DMS114 treated with DMSO at 0.1 percent for 48 hours (cell line): Measurements from ENCODE around the gene BMAL1.

Source experiments
- DNase-seq: peaks from one replicate; lab custom pipeline; 2025; ENCODE audit not compliant: unreplicated experiment; lab: John Stamatoyannopoulos, UW

BMAL1 gene

GRCh38 chr11:13290221-13290980 is 12.8 kb downstream of the BMAL1 start:
- DNase-seq, result no peak

DNA sequence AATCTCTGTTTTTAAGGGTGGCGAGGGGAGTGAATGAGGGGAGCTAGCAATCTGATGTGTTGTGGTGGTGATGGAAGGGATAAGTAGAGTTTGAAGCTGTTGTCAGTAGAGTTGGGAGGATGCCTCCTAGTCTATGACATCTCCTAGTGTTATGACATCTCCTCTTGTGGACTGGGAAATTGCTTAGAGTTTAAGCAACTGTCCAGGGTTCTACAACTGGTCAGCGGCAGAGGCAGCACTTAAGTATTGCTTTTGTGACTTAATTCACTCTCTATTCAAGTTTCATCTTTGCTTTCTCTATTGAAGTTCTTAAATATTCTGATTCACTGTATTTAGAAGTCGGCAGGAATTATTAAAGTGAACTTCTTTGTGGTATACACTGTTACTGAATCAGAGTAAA is 13.8 kb downstream of the BMAL1 start:
- DNase-seq, result no peak

GRCh38 chr11:13291800-13292199 is 14.2 kb downstream of the BMAL1 start:
- no peak for DNase-seq

GRCh38 chr11:13292970-13293369 is 15.4 kb downstream of the BMAL1 start:
- DNase-seq, result no peak

- no peak for DNase-seq
Observed at GRCh38 chr11:13294178-13294577, 16.6 kb downstream of the BMAL1 start.

GRCh38 chr11:13294771-13295579 is 17.4 kb downstream of the BMAL1 start:
- no peak for DNase-seq

DNA sequence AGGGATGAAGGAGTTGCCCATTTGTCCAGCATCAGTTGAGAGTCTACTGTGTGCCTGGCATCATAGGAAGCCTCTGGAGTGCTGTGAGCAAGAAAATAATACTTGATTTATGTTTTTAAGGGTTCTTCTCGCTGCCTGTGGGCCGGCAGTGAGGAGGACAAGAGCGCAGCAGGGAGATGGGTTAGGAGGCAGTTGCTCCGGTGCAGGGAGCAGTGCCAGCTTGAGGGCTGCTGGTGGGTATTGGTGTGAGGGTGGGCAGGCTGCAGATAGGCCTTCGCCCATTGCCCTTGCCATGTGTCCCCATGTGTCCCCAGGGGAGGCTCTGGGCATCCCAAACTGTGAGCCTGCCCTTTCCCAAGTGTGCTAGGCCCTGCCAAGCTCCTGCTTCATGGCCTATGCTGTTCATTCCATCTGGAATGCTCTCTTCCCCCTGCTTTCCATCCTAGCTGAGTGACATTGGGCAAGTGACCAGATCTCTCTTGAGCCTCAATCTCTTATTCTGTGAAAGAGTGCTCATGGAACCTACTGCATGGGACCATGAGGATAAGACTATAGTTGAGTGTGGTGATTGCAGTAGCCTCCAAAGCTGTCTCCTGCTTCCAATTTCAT is 19.8 kb downstream of the BMAL1 start:
- DNase-seq, result no peak

- DNase-seq, result no peak
Observed at GRCh38 chr11:13297917-13298356, 20.3 kb downstream of the BMAL1 start.

DNA sequence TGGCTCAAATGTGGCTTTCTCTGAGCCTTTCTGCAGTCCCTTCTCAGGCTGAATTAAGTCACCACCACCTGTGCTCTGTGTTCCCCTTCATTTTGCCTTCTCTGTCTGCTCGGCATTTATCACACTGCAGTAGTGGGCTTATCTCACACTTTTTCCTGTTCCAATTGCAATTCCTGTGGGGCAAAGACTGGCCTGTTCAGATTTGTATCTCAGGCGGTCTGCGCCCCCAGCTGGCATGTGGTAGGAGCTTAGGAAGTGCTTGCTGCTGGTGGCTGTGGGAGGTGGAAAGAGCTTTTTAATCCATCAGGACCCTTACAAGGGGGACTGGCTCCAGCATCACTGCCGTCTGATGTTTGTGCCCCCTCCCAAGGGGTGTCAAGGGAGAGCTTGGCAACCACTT is 21.2 kb downstream of the BMAL1 start:
- DNase-seq, result no peak

DNA sequence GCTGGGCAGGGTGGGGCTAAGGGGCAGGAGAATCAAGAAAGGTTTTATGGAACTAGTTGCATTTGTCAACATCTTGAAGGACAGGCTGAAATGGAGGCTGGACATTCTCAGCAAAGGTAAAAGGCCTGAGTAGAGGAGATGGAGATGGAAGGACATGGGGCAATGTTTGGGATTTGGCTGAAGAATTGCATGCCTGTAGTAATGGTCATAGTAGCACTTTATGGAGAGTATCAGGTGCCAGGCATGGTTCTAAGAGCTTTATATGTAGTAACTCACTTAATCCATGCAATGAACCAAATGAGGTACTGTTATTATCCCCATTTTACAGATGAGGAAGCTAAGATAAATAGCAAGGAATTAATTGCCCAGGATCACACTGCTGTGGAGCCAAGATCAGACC is 23.9 kb downstream of the BMAL1 start:
- DNase-seq, result no peak

- no peak for DNase-seq
Observed at GRCh38 chr11:13302420-13302958, 24.9 kb downstream of the BMAL1 start.

GRCh38 chr11:13303668-13304649 is 26.4 kb downstream of the BMAL1 start:
- no peak for DNase-seq

DNA sequence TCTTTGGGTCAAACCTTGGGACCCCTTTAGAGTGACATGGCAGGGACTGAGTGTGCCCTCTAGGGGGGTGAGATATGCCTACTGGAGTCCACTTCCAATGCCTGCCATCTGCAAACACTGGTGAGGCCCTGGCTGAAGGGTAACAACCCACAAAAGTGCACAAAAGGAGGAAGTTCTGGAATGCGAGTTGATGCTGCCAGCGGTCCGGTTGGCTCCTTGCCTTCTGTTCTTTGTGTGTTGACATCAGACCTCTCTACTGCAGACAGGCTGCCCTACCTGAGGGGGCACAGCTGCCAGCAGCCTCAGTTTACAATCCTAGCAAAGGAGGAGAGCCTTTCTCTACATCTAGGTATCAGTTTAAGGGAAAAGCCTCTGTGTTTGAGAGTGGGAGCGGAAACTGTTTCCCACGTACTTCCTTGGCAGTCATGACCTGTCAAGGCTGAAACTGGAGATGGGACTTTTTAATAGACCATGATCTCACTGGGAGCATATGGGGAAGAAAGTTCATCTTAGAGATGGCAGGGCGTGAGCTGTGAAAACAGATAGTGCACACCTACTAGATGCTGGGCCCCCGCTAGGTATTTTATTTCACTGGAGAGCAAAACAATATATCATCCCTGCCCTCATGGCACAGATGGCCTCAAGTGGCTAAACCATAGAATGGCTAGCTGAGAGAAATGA is 27.2 kb downstream of the BMAL1 start:
- no peak for DNase-seq

DNA sequence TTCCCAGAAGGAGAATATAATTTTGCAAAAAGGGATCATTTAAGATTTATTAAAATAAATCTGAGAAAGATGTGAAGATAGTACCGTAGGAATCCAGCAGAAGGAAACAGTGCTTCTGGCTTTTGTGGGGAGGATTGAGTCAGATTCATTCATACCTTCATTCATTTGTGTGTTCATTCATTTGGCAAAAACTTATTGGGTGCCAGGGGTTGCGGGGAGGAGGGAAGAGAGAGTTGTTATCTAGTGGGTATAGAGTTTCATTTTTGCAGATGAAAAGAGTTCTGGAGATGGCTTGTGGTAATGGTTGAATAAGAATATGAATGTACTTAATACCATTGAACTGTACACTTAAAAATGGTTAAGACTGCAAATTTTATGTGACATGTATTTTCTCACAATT is 31.1 kb downstream of the BMAL1 start:
- no peak for DNase-seq

- DNase-seq, result no peak
Observed at GRCh38 chr11:13309156-13309555, 31.6 kb downstream of the BMAL1 start.

DNA sequence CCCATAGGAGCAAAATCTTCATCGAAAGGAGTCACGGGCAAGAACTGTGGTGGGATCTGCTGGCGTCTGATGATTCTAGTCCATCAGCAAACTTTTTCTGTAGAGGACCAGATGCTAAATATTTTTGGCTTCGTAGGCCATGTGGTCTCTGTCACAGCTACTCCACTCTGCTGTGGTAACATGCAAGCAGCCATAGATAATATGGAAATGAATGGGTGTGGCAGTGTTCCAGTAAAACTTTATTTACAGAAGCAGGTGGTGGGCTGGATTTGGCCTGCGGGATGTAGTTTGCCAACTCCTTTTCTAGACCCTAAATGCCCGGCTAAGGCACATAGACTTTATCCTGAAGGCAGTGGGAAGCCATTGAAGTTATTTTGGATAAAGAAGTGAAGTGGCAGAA is 32.9 kb downstream of the BMAL1 start:
- no peak for DNase-seq

- no peak for DNase-seq
Observed at GRCh38 chr11:13311570-13311969, 34.0 kb downstream of the BMAL1 start.

DNA sequence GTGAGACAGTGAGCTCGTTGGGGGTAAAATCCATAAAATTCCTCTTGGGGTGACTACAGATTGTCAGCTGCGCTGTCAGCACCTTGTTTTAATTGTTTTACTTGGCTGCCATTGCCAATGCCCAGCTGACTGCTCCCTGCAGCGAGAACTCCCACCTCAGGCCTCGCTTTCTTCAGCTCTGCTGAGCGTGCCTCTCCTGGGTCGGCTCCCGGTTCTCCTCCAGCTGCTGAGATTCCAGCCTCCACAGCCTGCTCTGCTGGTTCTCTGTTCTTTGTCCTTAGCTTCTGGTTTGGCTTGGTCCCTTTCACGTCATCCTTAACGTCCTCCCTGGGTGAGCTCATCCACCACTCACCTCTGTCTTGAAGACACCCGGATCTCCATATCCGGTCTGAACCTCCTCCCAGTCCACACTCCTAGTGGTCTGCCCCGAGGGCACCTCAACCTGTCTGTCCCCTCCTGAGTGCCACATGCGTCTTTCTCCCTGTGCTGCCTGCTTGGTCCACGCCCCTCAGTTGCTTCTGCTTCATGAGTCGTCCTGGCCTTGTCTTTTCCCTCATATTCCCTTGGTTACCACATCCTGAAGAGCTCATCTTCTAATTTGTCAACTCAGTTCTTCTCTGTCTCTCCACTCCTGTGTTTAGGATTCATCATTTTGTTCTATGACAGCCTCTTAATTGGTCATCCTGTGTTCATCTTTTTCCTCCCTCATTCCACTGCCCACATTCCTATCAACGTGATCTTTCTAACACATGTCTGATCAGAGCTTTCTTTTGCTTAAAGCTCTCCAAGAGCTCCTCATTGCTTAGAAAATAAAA is 35.6 kb downstream of the BMAL1 start:
- no peak for DNase-seq
